ENCODE results near the gene HOTAIR. TPM values are rescaled to one million over a fixed set of nuclear protein-coding genes. Genes with fewer than 3 reads are reported as not detected.

HOTAIR gene
- polyA plus RNA-seq, 1 donor from 2014 or later, result not detected

DNA sequence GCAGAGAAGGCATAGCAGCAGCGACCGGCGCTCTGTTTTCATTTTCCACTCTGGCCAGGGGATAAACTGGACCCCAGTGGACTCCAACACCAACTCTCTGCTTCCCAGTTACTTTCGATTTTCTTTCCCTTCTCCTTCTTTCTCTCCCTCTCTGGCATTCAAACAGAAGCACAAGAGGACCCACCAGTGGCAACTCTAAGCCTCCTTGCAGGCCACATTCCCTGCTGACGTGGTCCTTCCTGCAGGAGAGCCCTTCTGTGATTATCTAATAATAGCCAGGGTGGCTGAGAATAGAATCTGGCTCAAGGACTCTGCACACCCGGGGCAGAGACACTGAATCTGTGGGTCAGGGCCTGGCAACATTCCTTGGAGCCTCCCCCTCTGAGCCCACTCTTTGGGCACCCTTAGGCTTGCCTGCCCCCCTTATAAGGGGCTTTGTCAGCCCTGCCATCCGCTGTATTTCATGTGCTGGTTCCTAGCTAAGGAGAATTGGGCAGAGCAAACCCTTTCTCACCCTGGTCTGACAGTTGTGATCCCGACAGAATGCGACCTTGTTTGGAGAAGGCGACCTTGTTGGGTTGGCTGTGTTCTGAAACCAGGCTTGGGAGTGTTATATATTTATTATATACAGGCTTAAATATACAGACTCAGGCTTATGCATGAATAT is 45.3 kb upstream of the HOTAIR start:
- no peaks in the 10 kb centered on the region for H3K9me3 ChIP-seq (ENCODE audit: low read length)
- no peak overlapping the region for H3K27ac ChIP-seq (ENCODE audit: low read length)

DNA sequence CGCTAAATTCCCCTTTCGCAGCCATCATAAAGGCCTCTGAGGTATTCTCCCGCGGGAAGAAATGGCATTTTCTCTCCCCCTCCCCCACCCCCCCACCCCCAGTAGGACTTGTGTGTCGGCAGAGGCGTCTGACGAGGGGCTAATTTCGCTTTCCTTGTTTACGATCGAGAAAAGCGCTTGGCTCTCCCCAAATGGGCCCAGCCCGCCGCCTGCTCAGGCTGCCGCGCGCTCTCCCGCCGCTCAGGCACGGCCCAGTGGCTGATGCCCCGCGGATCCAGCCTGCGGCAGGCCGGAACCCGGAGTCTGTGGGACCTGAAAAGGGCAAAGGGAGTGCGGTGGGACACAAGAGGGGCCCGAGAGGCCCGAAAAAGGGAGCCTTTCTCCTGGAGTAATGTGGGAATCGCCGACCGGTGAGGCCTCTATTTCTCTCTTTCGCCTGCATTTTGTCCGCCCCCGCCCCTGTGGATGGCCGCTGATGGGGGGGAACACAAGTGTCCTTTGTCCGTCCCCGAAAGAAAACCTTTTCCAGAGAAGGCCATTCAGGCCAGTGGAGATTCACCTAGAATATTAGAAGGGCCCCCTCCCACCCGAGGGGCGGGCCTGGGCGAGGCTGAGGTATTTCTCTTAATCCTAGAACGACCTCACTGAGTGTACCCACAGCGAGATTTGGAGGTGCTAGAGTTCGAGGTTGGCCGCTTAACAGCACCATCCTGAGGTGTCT is 44.5 kb upstream of the HOTAIR start:
- H3K4me3 ChIP-seq (ENCODE audit: low read length), result no peak overlapping the region
- no peak overlapping the region for H3K9ac ChIP-seq (ENCODE audit: low read length)

More for the DNA sequence above, 45.3 kb upstream of the HOTAIR start:
- no peak overlapping the region for H3K4me2 ChIP-seq (ENCODE audit: low read length)
- H4K20me1 ChIP-seq (ENCODE audit: insufficient read depth), result no peaks in the 10 kb centered on the region
- no peaks in the 10 kb centered on the region for H3K79me2 ChIP-seq (replicated peaks; ENCODE audit: insufficient read depth, low read length)
- H3K9ac ChIP-seq (ENCODE audit: low read length), result no peak overlapping the region
- H3K27me3 ChIP-seq (ENCODE audit: insufficient read depth, low read depth, low read length), result peaks cover 98% of the 10 kb centered on the region
- TF ChIP-seq, protein P1, sequence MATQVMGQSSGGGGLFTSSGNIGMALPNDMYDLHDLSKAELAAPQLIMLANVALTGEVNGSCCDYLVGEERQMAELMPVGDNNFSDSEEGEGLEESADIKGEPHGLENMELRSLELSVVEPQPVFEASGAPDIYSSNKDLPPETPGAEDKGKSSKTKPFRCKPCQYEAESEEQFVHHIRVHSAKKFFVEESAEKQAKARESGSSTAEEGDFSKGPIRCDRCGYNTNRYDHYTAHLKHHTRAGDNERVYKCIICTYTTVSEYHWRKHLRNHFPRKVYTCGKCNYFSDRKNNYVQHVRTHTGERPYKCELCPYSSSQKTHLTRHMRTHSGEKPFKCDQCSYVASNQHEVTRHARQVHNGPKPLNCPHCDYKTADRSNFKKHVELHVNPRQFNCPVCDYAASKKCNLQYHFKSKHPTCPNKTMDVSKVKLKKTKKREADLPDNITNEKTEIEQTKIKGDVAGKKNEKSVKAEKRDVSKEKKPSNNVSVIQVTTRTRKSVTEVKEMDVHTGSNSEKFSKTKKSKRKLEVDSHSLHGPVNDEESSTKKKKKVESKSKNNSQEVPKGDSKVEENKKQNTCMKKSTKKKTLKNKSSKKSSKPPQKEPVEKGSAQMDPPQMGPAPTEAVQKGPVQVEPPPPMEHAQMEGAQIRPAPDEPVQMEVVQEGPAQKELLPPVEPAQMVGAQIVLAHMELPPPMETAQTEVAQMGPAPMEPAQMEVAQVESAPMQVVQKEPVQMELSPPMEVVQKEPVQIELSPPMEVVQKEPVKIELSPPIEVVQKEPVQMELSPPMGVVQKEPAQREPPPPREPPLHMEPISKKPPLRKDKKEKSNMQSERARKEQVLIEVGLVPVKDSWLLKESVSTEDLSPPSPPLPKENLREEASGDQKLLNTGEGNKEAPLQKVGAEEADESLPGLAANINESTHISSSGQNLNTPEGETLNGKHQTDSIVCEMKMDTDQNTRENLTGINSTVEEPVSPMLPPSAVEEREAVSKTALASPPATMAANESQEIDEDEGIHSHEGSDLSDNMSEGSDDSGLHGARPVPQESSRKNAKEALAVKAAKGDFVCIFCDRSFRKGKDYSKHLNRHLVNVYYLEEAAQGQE (IDR thresholded peaks at IDR 0.05; ENCODE audit: borderline replicate concordance), result no peak
- TF ChIP-seq EZH2 (IDR thresholded peaks at IDR 0.05; ENCODE audit: borderline replicate concordance, insufficient read depth, low read length, poor library complexity, severe bottlenecking) (no peak), RAD21 (conservative IDR thresholded peaks at IDR 0.05) (no peak), EP300 (conservative IDR thresholded peaks at IDR 0.05; ENCODE audit: poor library complexity, severe bottlenecking) (no peak), TAF1 (IDR thresholded peaks at IDR 0.05; ENCODE audit: low read depth) (no peak), MXI1 (conservative IDR thresholded peaks at IDR 0.05; ENCODE audit: poor library complexity, severe bottlenecking) (no peak), POLR2AphosphoS5 (IDR thresholded peaks at IDR 0.05) (no peak), SMC3 (conservative IDR thresholded peaks at IDR 0.05; ENCODE audit: poor library complexity) (no peak)
- TF ChIP-seq, protein P2, sequence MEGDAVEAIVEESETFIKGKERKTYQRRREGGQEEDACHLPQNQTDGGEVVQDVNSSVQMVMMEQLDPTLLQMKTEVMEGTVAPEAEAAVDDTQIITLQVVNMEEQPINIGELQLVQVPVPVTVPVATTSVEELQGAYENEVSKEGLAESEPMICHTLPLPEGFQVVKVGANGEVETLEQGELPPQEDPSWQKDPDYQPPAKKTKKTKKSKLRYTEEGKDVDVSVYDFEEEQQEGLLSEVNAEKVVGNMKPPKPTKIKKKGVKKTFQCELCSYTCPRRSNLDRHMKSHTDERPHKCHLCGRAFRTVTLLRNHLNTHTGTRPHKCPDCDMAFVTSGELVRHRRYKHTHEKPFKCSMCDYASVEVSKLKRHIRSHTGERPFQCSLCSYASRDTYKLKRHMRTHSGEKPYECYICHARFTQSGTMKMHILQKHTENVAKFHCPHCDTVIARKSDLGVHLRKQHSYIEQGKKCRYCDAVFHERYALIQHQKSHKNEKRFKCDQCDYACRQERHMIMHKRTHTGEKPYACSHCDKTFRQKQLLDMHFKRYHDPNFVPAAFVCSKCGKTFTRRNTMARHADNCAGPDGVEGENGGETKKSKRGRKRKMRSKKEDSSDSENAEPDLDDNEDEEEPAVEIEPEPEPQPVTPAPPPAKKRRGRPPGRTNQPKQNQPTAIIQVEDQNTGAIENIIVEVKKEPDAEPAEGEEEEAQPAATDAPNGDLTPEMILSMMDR (IDR thresholded peaks at IDR 0.05; ENCODE audit: poor library complexity, severe bottlenecking), result no peak
- no peak overlapping the region for H2AFZ ChIP-seq (ENCODE audit: low read depth, low read length)
- no peaks in the 10 kb centered on the region for H3K36me3 ChIP-seq (ENCODE audit: insufficient read depth, low read length)
- H3K4me3 ChIP-seq (ENCODE audit: low read length), result no peak overlapping the region
- H3F3A ChIP-seq (ENCODE audit: insufficient read depth, low read length, poor library complexity, severe bottlenecking), result no peaks in the 10 kb centered on the region
- no peaks in the 10 kb centered on the region for H3K9me2 ChIP-seq (ENCODE audit: insufficient read depth, low read length)

More for the DNA sequence above, 44.5 kb upstream of the HOTAIR start:
- Histone ChIP-seq H3K27ac (ENCODE audit: low read length) (no peak overlapping the region), H3K36me3 (ENCODE audit: insufficient read depth, low read length) (no peaks in the 10 kb centered on the region), H3K4me2 (ENCODE audit: low read length) (no peak overlapping the region), H2AFZ (ENCODE audit: low read depth, low read length) (no peak overlapping the region), H3K9me3 (ENCODE audit: low read length) (no peaks in the 10 kb centered on the region), H4K20me1 (ENCODE audit: insufficient read depth) (no peaks in the 10 kb centered on the region), H3F3A (ENCODE audit: insufficient read depth, low read length, poor library complexity, severe bottlenecking) (no peaks in the 10 kb centered on the region), H3K9me2 (ENCODE audit: insufficient read depth, low read length) (no peaks in the 10 kb centered on the region), H3K27me3 (ENCODE audit: insufficient read depth, low read depth, low read length) (peaks cover 98% of the 10 kb centered on the region), H3K79me2 (replicated peaks; ENCODE audit: insufficient read depth, low read length) (no peaks in the 10 kb centered on the region)
- TF ChIP-seq, protein P2 (IDR thresholded peaks at IDR 0.05; ENCODE audit: poor library complexity, severe bottlenecking), result no peak
- TF ChIP-seq EZH2 (IDR thresholded peaks at IDR 0.05; ENCODE audit: borderline replicate concordance, insufficient read depth, low read length, poor library complexity, severe bottlenecking), result no peak
- no peak for TF ChIP-seq TAF1 (IDR thresholded peaks at IDR 0.05; ENCODE audit: low read depth)
- TF ChIP-seq, protein P1 (IDR thresholded peaks at IDR 0.05; ENCODE audit: borderline replicate concordance), result no peak
